Esophagus squamous epithelium (tissue), 4 donors: Measurements from ENCODE around the gene CISH.

Experiments used
- CTCF ChIP-seq, 6 experiments: fragments of 450-650 bp in 4 of 6; fragments of 200-600 bp in 2 of 6; sonication (generic) in 2 of 6; IDR thresholded peaks; one replicate each; pipeline ENCODE4 v1.5.1; 2016 to 2019; ENCODE audit warnings: antibody characterized with exemption in 6 of 6, mild to moderate bottlenecking in 4 of 6, moderate library complexity in 4 of 6
- POLR2A ChIP-seq, 4 donors: fragments of 450-650 bp; IDR thresholded peaks; one replicate each; pipeline ENCODE4 v1.6.1; 2017; ENCODE audit warnings: antibody characterized with exemption in 4 of 4, mild to moderate bottlenecking in 4 of 4, moderate library complexity in 3 of 4

- TF ChIP-seq CTCF (IDR thresholded peaks at IDR 0.05), result no peak
- no peak for TF ChIP-seq POLR2A (IDR thresholded peaks at IDR 0.05)
Measured at GRCh38 chr3:50609071-50609762, 2.4 kb downstream of the CISH start.
